ENCODE measurements around the gene IREB2.
"Not testable (repeated sequence)": the region's sequence is repeated elsewhere in the genome, so short reads cannot be mapped to it uniquely, and the experiment has no call there.

The IREB2 gene

GRCh38 chr15:78527325-78527724 lies 89.3 kb downstream of the IREB2 start:
- no peaks in the 10 kb centered on the region for H3K36me3 Mint-ChIP-seq
- H3K4me3 Mint-ChIP-seq, result no peak overlapping the region

GRCh38 chr15:78533331-78533730 lies 95.3 kb downstream of the IREB2 start:
- Mint-ChIP-seq H3K9me3 (ENCODE audit: low read depth) (no peaks in the 10 kb centered on the region), H3K4me3 (no peak overlapping the region), H3K4me1 (ENCODE audit: low read depth) (no peaks in the 10 kb centered on the region), H3K27me3 (no peaks in the 10 kb centered on the region), H3K36me3 (no peaks in the 10 kb centered on the region), H3K27ac (no peak overlapping the region)

More at GRCh38 chr15:78527325-78527724, 89.3 kb downstream of the IREB2 start:
- Mint-ChIP-seq H3K27ac (no peak overlapping the region), H3K27me3 (no peaks in the 10 kb centered on the region), H3K4me1 (ENCODE audit: low read depth) (no peaks in the 10 kb centered on the region), H3K9me3 (ENCODE audit: low read depth) (no peaks in the 10 kb centered on the region)

GRCh38 chr15:78536134-78536533 lies 98.1 kb downstream of the IREB2 start:
- Mint-ChIP-seq H3K27ac (no peak overlapping the region), H3K9me3 (ENCODE audit: low read depth) (no peaks in the 10 kb centered on the region), H3K4me3 (no peak overlapping the region), H3K4me1 (ENCODE audit: low read depth) (peaks cover 8% of the 10 kb centered on the region), H3K27me3 (no peaks in the 10 kb centered on the region), H3K36me3 (no peaks in the 10 kb centered on the region)

GRCh38 chr15:78537266-78537905 lies 99.4 kb downstream of the IREB2 start:
- no peaks in the 10 kb centered on the region for H3K9me3 Mint-ChIP-seq (ENCODE audit: low read depth)
- no peak overlapping the region for H3K27ac Mint-ChIP-seq

GRCh38 chr15:78538358-78538757 lies 100.3 kb downstream of the IREB2 start:
- H3K27ac Mint-ChIP-seq, result no peak overlapping the region
- peaks cover 5% of the 10 kb centered on the region for H3K36me3 Mint-ChIP-seq
- H3K4me1 Mint-ChIP-seq (ENCODE audit: low read depth), result peaks cover 28% of the 10 kb centered on the region
- H3K9me3 Mint-ChIP-seq (ENCODE audit: low read depth), result no peaks in the 10 kb centered on the region
- no peaks in the 10 kb centered on the region for H3K27me3 Mint-ChIP-seq
- no peak overlapping the region for H3K4me3 Mint-ChIP-seq

More at GRCh38 chr15:78537266-78537905, 99.4 kb downstream of the IREB2 start:
- no peaks in the 10 kb centered on the region for H3K27me3 Mint-ChIP-seq
- H3K4me1 Mint-ChIP-seq (ENCODE audit: low read depth), result peaks cover 18% of the 10 kb centered on the region
- H3K36me3 Mint-ChIP-seq, result peaks cover 5% of the 10 kb centered on the region
- H3K4me3 Mint-ChIP-seq, result no peak overlapping the region

- H3K36me3 Mint-ChIP-seq; H3K27me3 Mint-ChIP-seq; H3K9me3 Mint-ChIP-seq (ENCODE audit: low read depth): not testable (repeated sequence)
- Mint-ChIP-seq H3K4me3 (peak overlapping the region; percentile 96), H3K4me1 (ENCODE audit: low read depth) (peaks cover 34% of the 10 kb centered on the region), H3K27ac (peak overlapping the region; percentile 98)
Observed at GRCh38 chr15:78539464-78540140, 101.6 kb downstream of the IREB2 start.

GRCh38 chr15:78540141-78540870 lies 102.3 kb downstream of the IREB2 start, which contains the start of gene PSMA4:
Gene PSMA4 (plus strand): TSS chr15:78540444. CDS start chr15:78541928, 1,484 bp downstream.
- no peaks in the 10 kb centered on the region for H3K27me3 Mint-ChIP-seq
- peak within 1 kb of the TSS; percentile 96 for H3K4me3 Mint-ChIP-seq
- H3K4me1 Mint-ChIP-seq (ENCODE audit: low read depth), result peaks cover 35% of the 10 kb centered on the region
- H3K9me3 Mint-ChIP-seq (ENCODE audit: low read depth), result no peaks in the 10 kb centered on the region
- peaks cover 8% of the 10 kb centered on the region for H3K36me3 Mint-ChIP-seq
- peak within 1 kb of the TSS; percentile 98 for H3K27ac Mint-ChIP-seq

GRCh38 chr15:78540871-78541743 lies 103.1 kb downstream of the IREB2 start:
- Mint-ChIP-seq H3K4me1 (ENCODE audit: low read depth) (peaks cover 37% of the 10 kb centered on the region), H3K27ac (peak overlapping the region; percentile 98), H3K36me3 (peaks cover 11% of the 10 kb centered on the region), H3K27me3 (no peaks in the 10 kb centered on the region), H3K9me3 (ENCODE audit: low read depth) (no peaks in the 10 kb centered on the region), H3K4me3 (peak overlapping the region; percentile 96)

- H3K27me3 Mint-ChIP-seq, result no peaks in the 10 kb centered on the region
- H3K27ac Mint-ChIP-seq, result peak overlapping the region; percentile 98
- H3K4me1 Mint-ChIP-seq (ENCODE audit: low read depth), result peaks cover 38% of the 10 kb centered on the region
- H3K36me3 Mint-ChIP-seq, result peaks cover 11% of the 10 kb centered on the region
- H3K4me3 Mint-ChIP-seq, result peak overlapping the region; percentile 96
- H3K9me3 Mint-ChIP-seq (ENCODE audit: low read depth), result no peaks in the 10 kb centered on the region
Observed at GRCh38 chr15:78541744-78542034, 103.7 kb downstream of the IREB2 start.

GRCh38 chr15:78542647-78543046 lies 104.6 kb downstream of the IREB2 start:
- H3K36me3 Mint-ChIP-seq, result peaks cover 11% of the 10 kb centered on the region

GRCh38 chr15:78550194-78550593 lies 112.2 kb downstream of the IREB2 start:
- Mint-ChIP-seq H3K4me3 (no peak overlapping the region), H3K27ac (no peak overlapping the region), H3K27me3 (no peaks in the 10 kb centered on the region), H3K9me3 (ENCODE audit: low read depth) (no peaks in the 10 kb centered on the region), H3K36me3 (peaks cover 14% of the 10 kb centered on the region), H3K4me1 (ENCODE audit: low read depth) (peaks cover 3% of the 10 kb centered on the region)

More at GRCh38 chr15:78542647-78543046, 104.6 kb downstream of the IREB2 start:
- H3K27ac Mint-ChIP-seq, result peak overlapping the region; percentile 79
- H3K4me3 Mint-ChIP-seq, result peak overlapping the region; percentile 96
- H3K4me1 Mint-ChIP-seq (ENCODE audit: low read depth), result peaks cover 38% of the 10 kb centered on the region
- no peaks in the 10 kb centered on the region for H3K27me3 Mint-ChIP-seq
- H3K9me3 Mint-ChIP-seq (ENCODE audit: low read depth), result no peaks in the 10 kb centered on the region

- peaks cover 9% of the 10 kb centered on the region for H3K36me3 Mint-ChIP-seq
- no peaks in the 10 kb centered on the region for H3K27me3 Mint-ChIP-seq
- no peaks in the 10 kb centered on the region for H3K9me3 Mint-ChIP-seq (ENCODE audit: low read depth)
- H3K4me1 Mint-ChIP-seq (ENCODE audit: low read depth), result peaks cover 2% of the 10 kb centered on the region
- H3K4me3 Mint-ChIP-seq, result no peak overlapping the region
- H3K27ac Mint-ChIP-seq, result no peak overlapping the region
Observed at GRCh38 chr15:78550815-78551214, 112.8 kb downstream of the IREB2 start.
